ENCODE results near the gene SH3RF2. TPM values are rescaled to one million over a fixed set of nuclear protein-coding genes. Genes with fewer than 3 reads are reported as not detected.

SH3RF2 gene
- total and polyA plus RNA-seq, 2 donors, result 1.0 TPM

- WGBS, result 81% methylated on average over 5 of the region's 5 CpGs
- H3K36me3 ChIP-seq (ENCODE audit: insufficient read depth), result no peaks in the 10 kb centered on the region
- no peaks in the 10 kb centered on the region for H3K4me1 ChIP-seq (ENCODE audit: insufficient read depth)
- H3K4me3 ChIP-seq (ENCODE audit: low read depth, low read length), result no peak overlapping the region
- no peak overlapping the region for H3K27ac ChIP-seq (ENCODE audit: low read depth)
- DNase-seq (ENCODE audit: extremely low spot score), result no peak
Measured at GRCh38 chr5:145912594-145912993, 23.8 kb upstream of the SH3RF2 start.

GRCh38 chr5:145913701-145914100 is 22.7 kb upstream of the SH3RF2 start:
- Histone ChIP-seq H3K36me3 (ENCODE audit: insufficient read depth) (no peaks in the 10 kb centered on the region), H3K4me1 (ENCODE audit: insufficient read depth) (no peaks in the 10 kb centered on the region), H3K27ac (ENCODE audit: low read depth) (no peak overlapping the region), H3K4me3 (ENCODE audit: low read depth, low read length) (no peak overlapping the region)
- DNase-seq (ENCODE audit: extremely low spot score), result no peak
- whole genome bisulfite sequencing, result 92% methylated on average over 7 of the region's 7 CpGs

GRCh38 chr5:145915970-145916638 is 20.3 kb upstream of the SH3RF2 start:
- Histone ChIP-seq H3K4me1 (ENCODE audit: insufficient read depth) (no peaks in the 10 kb centered on the region), H3K4me3 (ENCODE audit: low read depth, low read length) (no peak overlapping the region), H3K27ac (ENCODE audit: low read depth) (no peak overlapping the region), H3K36me3 (ENCODE audit: insufficient read depth) (no peaks in the 10 kb centered on the region)
- 90% methylated on average over 7 of the region's 7 CpGs for WGBS
- no peak for DNase-seq (ENCODE audit: extremely low spot score)

GRCh38 chr5:145917288-145917687 is 19.1 kb upstream of the SH3RF2 start:
- Histone ChIP-seq H3K36me3 (ENCODE audit: insufficient read depth) (no peaks in the 10 kb centered on the region), H3K4me3 (ENCODE audit: low read depth, low read length) (no peak overlapping the region), H3K27ac (ENCODE audit: low read depth) (no peak overlapping the region), H3K4me1 (ENCODE audit: insufficient read depth) (no peaks in the 10 kb centered on the region)
- no peak for DNase-seq (ENCODE audit: extremely low spot score)

- Histone ChIP-seq H3K36me3 (ENCODE audit: insufficient read depth) (no peaks in the 10 kb centered on the region), H3K4me1 (ENCODE audit: insufficient read depth) (no peaks in the 10 kb centered on the region), H3K4me3 (ENCODE audit: low read depth, low read length) (no peak overlapping the region), H3K27ac (ENCODE audit: low read depth) (no peak overlapping the region)
- DNase-seq (ENCODE audit: extremely low spot score), result no peak
- WGBS, result 81% methylated on average over 2 of the region's 2 CpGs
Measured at GRCh38 chr5:145918397-145918796, 18.0 kb upstream of the SH3RF2 start.

- Histone ChIP-seq H3K27ac (ENCODE audit: low read depth) (no peak overlapping the region), H3K36me3 (ENCODE audit: insufficient read depth) (no peaks in the 10 kb centered on the region), H3K4me3 (ENCODE audit: low read depth, low read length) (no peak overlapping the region), H3K4me1 (ENCODE audit: insufficient read depth) (no peaks in the 10 kb centered on the region)
- 79% methylated on average over 6 of the region's 6 CpGs for WGBS
- no peak for DNase-seq (ENCODE audit: extremely low spot score)
Measured at GRCh38 chr5:145919413-145919812, 17.0 kb upstream of the SH3RF2 start.

GRCh38 chr5:145920542-145921210 is 15.7 kb upstream of the SH3RF2 start:
- no peak for DNase-seq (ENCODE audit: extremely low spot score)
- Histone ChIP-seq H3K36me3 (ENCODE audit: insufficient read depth) (no peaks in the 10 kb centered on the region), H3K27ac (ENCODE audit: low read depth) (no peak overlapping the region), H3K4me3 (ENCODE audit: low read depth, low read length) (no peak overlapping the region), H3K4me1 (ENCODE audit: insufficient read depth) (no peaks in the 10 kb centered on the region)
- 78% methylated on average over 1 of the region's 1 CpG for WGBS

- H3K36me3 ChIP-seq (ENCODE audit: insufficient read depth), result no peaks in the 10 kb centered on the region
- no peak overlapping the region for H3K4me3 ChIP-seq (ENCODE audit: low read depth, low read length)
- no peak overlapping the region for H3K27ac ChIP-seq (ENCODE audit: low read depth)
- H3K4me1 ChIP-seq (ENCODE audit: insufficient read depth), result no peaks in the 10 kb centered on the region
- no peak for DNase-seq (ENCODE audit: extremely low spot score)
- 74% methylated on average over 2 of the region's 2 CpGs for WGBS
Measured at GRCh38 chr5:145921211-145921610, 15.2 kb upstream of the SH3RF2 start.

- Histone ChIP-seq H3K4me1 (ENCODE audit: insufficient read depth) (no peaks in the 10 kb centered on the region), H3K27ac (ENCODE audit: low read depth) (no peak overlapping the region), H3K36me3 (ENCODE audit: insufficient read depth) (no peaks in the 10 kb centered on the region), H3K4me3 (ENCODE audit: low read depth, low read length) (no peak overlapping the region)
- no peak for DNase-seq (ENCODE audit: extremely low spot score)
- 75% methylated on average over 2 of the region's 2 CpGs for WGBS
Measured at GRCh38 chr5:145922059-145922458, 14.3 kb upstream of the SH3RF2 start.

- H3K4me1 ChIP-seq (ENCODE audit: insufficient read depth), result no peaks in the 10 kb centered on the region
- no peak overlapping the region for H3K27ac ChIP-seq (ENCODE audit: low read depth)
- no peaks in the 10 kb centered on the region for H3K36me3 ChIP-seq (ENCODE audit: insufficient read depth)
- H3K4me3 ChIP-seq (ENCODE audit: low read depth, low read length), result no peak overlapping the region
- no peak for DNase-seq (ENCODE audit: extremely low spot score)
- 88% methylated on average over 3 of the region's 3 CpGs for WGBS
Measured at GRCh38 chr5:145923405-145923804, 13.0 kb upstream of the SH3RF2 start.

- Histone ChIP-seq H3K27ac (ENCODE audit: low read depth) (no peak overlapping the region), H3K4me1 (ENCODE audit: insufficient read depth) (no peaks in the 10 kb centered on the region), H3K36me3 (ENCODE audit: insufficient read depth) (no peaks in the 10 kb centered on the region), H3K4me3 (ENCODE audit: low read depth, low read length) (no peak overlapping the region)
- DNase-seq (ENCODE audit: extremely low spot score), result no peak
- 69% methylated on average over 1 of the region's 1 CpG for WGBS
Measured at GRCh38 chr5:145924849-145925248, 11.5 kb upstream of the SH3RF2 start.

GRCh38 chr5:145925353-145925752 is 11.0 kb upstream of the SH3RF2 start:
- no peak for DNase-seq (ENCODE audit: extremely low spot score)
- H3K4me1 ChIP-seq (ENCODE audit: insufficient read depth), result no peaks in the 10 kb centered on the region
- no peaks in the 10 kb centered on the region for H3K36me3 ChIP-seq (ENCODE audit: insufficient read depth)
- no peak overlapping the region for H3K27ac ChIP-seq (ENCODE audit: low read depth)
- no peak overlapping the region for H3K4me3 ChIP-seq (ENCODE audit: low read depth, low read length)
- 11% methylated on average over 1 of the region's 1 CpG for WGBS

GRCh38 chr5:145925803-145926202 is 10.6 kb upstream of the SH3RF2 start:
- Histone ChIP-seq H3K36me3 (ENCODE audit: insufficient read depth) (no peaks in the 10 kb centered on the region), H3K27ac (ENCODE audit: low read depth) (no peak overlapping the region), H3K4me1 (ENCODE audit: insufficient read depth) (no peaks in the 10 kb centered on the region), H3K4me3 (ENCODE audit: low read depth, low read length) (no peak overlapping the region)
- DNase-seq (ENCODE audit: extremely low spot score), result no peak

- Histone ChIP-seq H3K4me3 (ENCODE audit: low read depth, low read length) (no peak overlapping the region), H3K4me1 (ENCODE audit: insufficient read depth) (no peaks in the 10 kb centered on the region), H3K27ac (ENCODE audit: low read depth) (no peak overlapping the region), H3K36me3 (ENCODE audit: insufficient read depth) (no peaks in the 10 kb centered on the region)
- no peak for DNase-seq (ENCODE audit: extremely low spot score)
- WGBS, result 71% methylated on average over 2 of the region's 2 CpGs
Measured at GRCh38 chr5:145931718-145932117, 4.7 kb upstream of the SH3RF2 start.

All from urinary bladder (tissue), 4 donors.